K562 (cell line): Measurements from ENCODE around the gene PTPRC. TPM values are rescaled to one million over a fixed set of nuclear protein-coding genes. Genes with fewer than 3 reads are reported as not detected.
A peak's percentile ranks its signal among the peaks of the same experiment; 100 is the strongest.

Experiments
- ATAC-seq: fragments of 200-7000 bp; cut with Tn5 transposase; 3 replicates; pipeline ENCODE4 v1.9.1; 2020; ENCODE audit warnings: moderate library complexity
- BruUV-seq: library from RNA; stranded (reverse); fragments of 400-500 nt; replicated peaks from 2 replicates; lab custom pipeline; 2021; lab: Mats Ljungman, UMichigan
- CTCF ChIA-PET: fragments of 300-600 bp; formaldehyde crosslinking; extraction: SDS; loops from one replicate; lab custom pipeline; 2021; ENCODE audit warnings: low intra/inter-chr PET ratio; lab: Yijun Ruan, JAX
- POLR2A ChIA-PET: fragments of 300-600, 350-650 bp; sonication (Branson Sonifier 250); formaldehyde crosslinking; extraction: SDS; loops from one replicate; lab custom pipeline; 2021; ENCODE audit warnings: antibody characterized with exemption, inconsistent platforms; lab: Yijun Ruan, JAX
- DNase-seq, 4 experiments: peaks; one replicate each; pipeline versions ENCODE4 v3.0.0 to v3.0.0-alpha.2; 2011 to 2018; ENCODE audit warnings: low spot score in 3 of 4, mixed read lengths in 3 of 4; ENCODE audit errors: extremely low read depth in 1 of 4
- FAIRE-seq: peaks from 2 replicates; lab custom pipeline; 2011; peaks lifted over from hg19 to GRCh38; lab: Jason Lieb, UNC
- H2AFZ ChIP-seq: 2 replicates; pipeline ENCODE4 v1.6.0; 2011; ENCODE audit warnings: low read depth, low read length, control low read depth, inconsistent platforms
- H3K27ac ChIP-seq: fragments of 200-600 bp; 3 replicates; pipeline ENCODE4 v1.8.0; 2011; ENCODE audit warnings: low read depth, mild to moderate bottlenecking, control low read depth, inconsistent platforms, low read length, moderate library complexity, mixed read lengths; ENCODE audit errors: extremely low read depth
- H3K27me3 ChIP-seq, 2 experiments: fragments of 300-600 bp in 1 of 2; 2 replicates in 1 of 2; 3 replicates in 1 of 2; pipeline versions ENCODE4 v1.6.0 to v1.8.0; 2011; ENCODE audit warnings: inconsistent platforms in 2 of 2, low read length in 2 of 2, mild to moderate bottlenecking in 1 of 2, mixed read lengths in 1 of 2, moderate library complexity in 1 of 2; ENCODE audit not compliant: control insufficient read depth in 2 of 2, insufficient read depth in 2 of 2
- H3K36me3 ChIP-seq: fragments of 300-600 bp; 3 replicates; pipeline ENCODE4 v1.8.0; 2011; ENCODE audit warnings: mild to moderate bottlenecking, low read length, inconsistent platforms; ENCODE audit not compliant: control insufficient read depth, insufficient read depth
- H3K4me1 ChIP-seq, 2 experiments: fragments of 200-600 bp in 1 of 2; replicated peaks in 1 of 2; 2 replicates in 1 of 2; 3 replicates in 1 of 2; pipeline versions ENCODE4 v1.5.1 to v1.8.0; 2011; ENCODE audit warnings: inconsistent platforms in 2 of 2, low read length in 2 of 2, mild to moderate bottlenecking in 1 of 2, mixed read lengths in 1 of 2, moderate library complexity in 1 of 2; ENCODE audit not compliant: control insufficient read depth in 2 of 2, insufficient read depth in 2 of 2
- H3K4me2 ChIP-seq: 2 replicates; pipeline ENCODE4 v1.6.1; 2011; ENCODE audit warnings: low read length, control low read depth, inconsistent platforms, mixed read lengths; ENCODE audit not compliant: insufficient read depth
- H3K4me3 ChIP-seq: fragments of 200-600 bp; sonication (generic), shearing (Covaris generic); 2 replicates; pipeline ENCODE4 v1.5.1; 2016; ENCODE audit warnings: control low read depth, inconsistent platforms
- H3K79me2 ChIP-seq: fragments of 200-600 bp; 3 replicates; pipeline ENCODE4 v1.8.0; 2011; ENCODE audit warnings: low read length, inconsistent platforms; ENCODE audit not compliant: control insufficient read depth, insufficient read depth
- H3K9ac ChIP-seq, 2 experiments: 2 replicates each; pipeline versions ENCODE4 v1.6.0 to v1.6.1; 2011; ENCODE audit warnings: low read depth in 2 of 2, low read length in 2 of 2, control low read depth in 1 of 2, inconsistent platforms in 1 of 2, mild to moderate bottlenecking in 1 of 2, mixed read lengths in 1 of 2; ENCODE audit not compliant: insufficient read depth in 1 of 2
- H3K9me1 ChIP-seq: one replicate; pipeline ENCODE4 v1.6.0; 2011; ENCODE audit warnings: inconsistent platforms, mild to moderate bottlenecking, low read length, moderate library complexity; ENCODE audit not compliant: control insufficient read depth, insufficient read depth
- H3K9me3 ChIP-seq: replicated peaks from 2 replicates; pipeline ENCODE4 v1.5.1; 2011; ENCODE audit warnings: low read depth, low read length, inconsistent platforms; ENCODE audit not compliant: control insufficient read depth, insufficient read depth
- H4K20me1 ChIP-seq: replicated peaks from 2 replicates; pipeline ENCODE4 v1.6.1; 2011; ENCODE audit warnings: low read length, inconsistent platforms, mixed read lengths; ENCODE audit not compliant: control insufficient read depth, insufficient read depth
- ARID3A ChIP-seq: IDR thresholded peaks from 2 replicates; pipeline ENCODE4 v1.6.1; 2012; ENCODE audit warnings: low read depth, low read length, improper control_type of control experiment, borderline replicate concordance
- CEBPG ChIP-seq, 3 experiments: fragments of 200-800 bp in 1 of 3; sonication (Bioruptor generic) in 1 of 3; sonication (generic) in 1 of 3; formaldehyde crosslinking in 1 of 3; IDR thresholded peaks in 2 of 3; conservative IDR thresholded peaks in 1 of 3; 2 replicates each; pipeline versions ENCODE4 v1.6.1 to v1.8.0; 2016 to 2022; ENCODE audit warnings: missing compliant biosample characterization in 2 of 3, missing genetic modification characterization in 2 of 3, mild to moderate bottlenecking in 1 of 3, missing genetic modification reagents in 1 of 3
- HNRNPK ChIP-seq: fragments of 200-400 bp; formaldehyde crosslinking; IDR thresholded peaks from one replicate; pipeline ENCODE4 v1.6.1; 2018; ENCODE audit warnings: mild to moderate bottlenecking, low read depth, low read length; ENCODE audit not compliant: poor library complexity, severe bottlenecking
- KLF16 ChIP-seq: IDR thresholded peaks from 2 replicates; pipeline ENCODE4 v1.6.1; 2016; ENCODE audit warnings: antibody characterized with exemption
- SREBF1 ChIP-seq: fragments of 150-350 bp; IDR thresholded peaks from 2 replicates; pipeline ENCODE4 v1.6.1; 2014; ENCODE audit warnings: antibody characterized with exemption, low read depth, low read length, borderline replicate concordance
- ZNF184 ChIP-seq: sonication (generic); formaldehyde crosslinking; IDR thresholded peaks from 2 replicates; pipeline ENCODE4 v1.5.0; 2020; ENCODE audit warnings: missing genetic modification reagents
- ZNF395 ChIP-seq: fragments of 200-800 bp; sonication (Bioruptor generic); IDR thresholded peaks from 2 replicates; pipeline ENCODE4 v1.6.1; 2017; ENCODE audit warnings: missing genetic modification characterization, missing compliant biosample characterization
- WGBS: fragments of 100-300 bp; shearing (Covaris generic); methylation state at CpG from one replicate; pipeline ENCODE4 v1.1.6; 2016; ENCODE audit warnings: low coverage, mixed read lengths; ENCODE audit not compliant: insufficient coverage; ENCODE audit errors: missing lambda C conversion rate; 5-methylcytosine and 5-hydroxymethylcytosine counted together
- in situ Hi-C: fragments of 300-500 bp; cut with MboI; formaldehyde crosslinking; loops from 4 replicates; pipeline ENCODE4 v1.15.0; 2018; ENCODE audit warnings: inconsistent platforms, mixed read lengths
- intact Hi-C: fragments of 100-400 bp; cut with micrococcal nuclease; formaldehyde crosslinking; loops from 2 replicates; pipeline ENCODE4 v1.14.2; 2022
- polyA plus RNA-seq, 8 experiments: library from polyadenylated mRNA; depleted of rRNA in 4 of 8; stranded (reverse) in 5 of 8; unstranded in 3 of 8; fragments of >200 nt; fragmentation: Nextera tagmentation in 2 of 8; fragmentation: Illumina TruSeq in 1 of 8; extraction: Ambion mirVana in 2 of 8; extraction: Trizol in 1 of 8; gene quantifications; 2 replicates each; pipeline versions ENCODE4 v1.2.1 to v1.2.3, GENCODE V29; 2011 to 2014; ENCODE audit warnings: inconsistent platforms in 1 of 8, missing spikeins in 1 of 8
- total RNA-seq, 7 experiments: library from RNA; depleted of rRNA in 6 of 7; stranded (reverse); fragments of >200 nt in 6 of 7; fragmentation: Illumina TruSeq in 2 of 7; extraction: Trizol in 2 of 7; gene quantifications; 2 replicates each; pipeline versions ENCODE4 v1.2.1 to v1.2.3, GENCODE V29; 2011 to 2021; ENCODE audit warnings: low replicate concordance in 1 of 7
- TF ChIP-seq, protein P1 (sequence below): sonication (generic); formaldehyde crosslinking; IDR thresholded peaks from 2 replicates; pipeline ENCODE4 v1.8.0; 2022; ENCODE audit warnings: mild to moderate bottlenecking, missing genetic modification reagents

The PTPRC gene
- total and polyA plus RNA-seq, 9 of the 15 experiments (the other 6 are each of a cell fraction or from before 2014, with no cell fraction given), result 7.1 to 107 (median 62.9) TPM

- CTCF ChIA-PET, result no interaction called here
Measured at GRCh38 chr1:198717510-198717909, 78.7 kb downstream of the PTPRC start.

More at GRCh38 chr1:198717510-198717909, 78.7 kb downstream of the PTPRC start:
- peaks cover 5% of the 10 kb centered on the region; the same call in 1 of the 3 replicates for H3K36me3 ChIP-seq
- no peak overlapping the region for H3K4me3 ChIP-seq
- no peak overlapping the region for H3K27ac ChIP-seq
- H4K20me1 ChIP-seq, result no peaks in the 10 kb centered on the region
- POLR2A ChIA-PET, result no interaction called here
- WGBS, result 32% methylated on average over 1 of the region's 1 CpG
- no peak overlapping the region for H3K4me2 ChIP-seq
- H3K27me3 ChIP-seq, result no peaks in the 10 kb centered on the region
- TF ChIP-seq CEBPG (CRISPR knock-in tag; IDR thresholded peaks at IDR 0.05), result no peak
- 0 out of 4 replicates have a peak, but pooled peaks of 1 of the 2 experiments have one; percentile 14 for TF ChIP-seq CEBPG (tag; conservative IDR thresholded peaks at IDR 0.05 in 1 of 2, IDR thresholded peaks at IDR 0.05 in 1 of 2)
- TF ChIP-seq SREBF1, result no peak
- no peak for TF ChIP-seq KLF16
- TF ChIP-seq, protein P1, sequence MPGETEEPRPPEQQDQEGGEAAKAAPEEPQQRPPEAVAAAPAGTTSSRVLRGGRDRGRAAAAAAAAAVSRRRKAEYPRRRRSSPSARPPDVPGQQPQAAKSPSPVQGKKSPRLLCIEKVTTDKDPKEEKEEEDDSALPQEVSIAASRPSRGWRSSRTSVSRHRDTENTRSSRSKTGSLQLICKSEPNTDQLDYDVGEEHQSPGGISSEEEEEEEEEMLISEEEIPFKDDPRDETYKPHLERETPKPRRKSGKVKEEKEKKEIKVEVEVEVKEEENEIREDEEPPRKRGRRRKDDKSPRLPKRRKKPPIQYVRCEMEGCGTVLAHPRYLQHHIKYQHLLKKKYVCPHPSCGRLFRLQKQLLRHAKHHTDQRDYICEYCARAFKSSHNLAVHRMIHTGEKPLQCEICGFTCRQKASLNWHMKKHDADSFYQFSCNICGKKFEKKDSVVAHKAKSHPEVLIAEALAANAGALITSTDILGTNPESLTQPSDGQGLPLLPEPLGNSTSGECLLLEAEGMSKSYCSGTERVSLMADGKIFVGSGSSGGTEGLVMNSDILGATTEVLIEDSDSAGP (CRISPR knock-in tag), result no peak
- no peak for TF ChIP-seq ZNF184 (CRISPR knock-in tag)
- TF ChIP-seq HNRNPK, result peak; percentile 72
- no peak for TF ChIP-seq ZNF395 (CRISPR knock-in tag)
- TF ChIP-seq ARID3A, result no peak
- no peak for FAIRE-seq
- no peak for ATAC-seq
- no peaks in the 10 kb centered on the region for H3K9me1 ChIP-seq
- H2AFZ ChIP-seq, result no peak overlapping the region
- in situ Hi-C loops (no loop called here), intact Hi-C loops (no loop called here)
- no peak overlapping the region for H3K9ac ChIP-seq
- DNase-seq, result no peak
- no peaks in the 10 kb centered on the region for H3K79me2 ChIP-seq
- BruUV-seq, result no TSS peak
- no peaks in the 10 kb centered on the region for H3K4me1 ChIP-seq
- H3K9me3 ChIP-seq, result no peaks in the 10 kb centered on the region
